DMS114 treated with DMSO at 0.1 percent for 48 hours (cell line): ENCODE results near the gene NLGN1.

Experiments used
- DNase-seq: peaks from one replicate; lab custom pipeline; 2025; ENCODE audit not compliant: unreplicated experiment; lab: John Stamatoyannopoulos, UW

Gene NLGN1

DNA sequence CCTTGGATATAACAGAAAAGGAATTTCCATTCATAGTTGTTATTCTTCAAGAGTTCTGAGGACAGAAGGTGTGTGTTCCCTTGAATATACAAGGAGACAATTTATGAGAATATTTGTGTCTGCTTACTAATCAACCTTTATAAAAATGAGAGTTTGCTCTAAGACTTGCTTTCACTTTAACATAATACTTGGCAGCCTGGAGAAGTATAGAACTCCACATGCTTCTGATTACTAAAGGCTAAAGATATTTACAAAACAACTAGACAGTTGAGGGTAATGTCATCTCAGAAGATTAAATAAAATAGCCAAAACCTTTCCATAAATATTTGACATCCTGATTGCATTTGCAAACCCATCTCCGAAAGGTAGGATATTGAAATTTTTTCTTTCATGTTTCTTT is 734.5 kb downstream of the NLGN1 start:
- no peak for DNase-seq

DNA sequence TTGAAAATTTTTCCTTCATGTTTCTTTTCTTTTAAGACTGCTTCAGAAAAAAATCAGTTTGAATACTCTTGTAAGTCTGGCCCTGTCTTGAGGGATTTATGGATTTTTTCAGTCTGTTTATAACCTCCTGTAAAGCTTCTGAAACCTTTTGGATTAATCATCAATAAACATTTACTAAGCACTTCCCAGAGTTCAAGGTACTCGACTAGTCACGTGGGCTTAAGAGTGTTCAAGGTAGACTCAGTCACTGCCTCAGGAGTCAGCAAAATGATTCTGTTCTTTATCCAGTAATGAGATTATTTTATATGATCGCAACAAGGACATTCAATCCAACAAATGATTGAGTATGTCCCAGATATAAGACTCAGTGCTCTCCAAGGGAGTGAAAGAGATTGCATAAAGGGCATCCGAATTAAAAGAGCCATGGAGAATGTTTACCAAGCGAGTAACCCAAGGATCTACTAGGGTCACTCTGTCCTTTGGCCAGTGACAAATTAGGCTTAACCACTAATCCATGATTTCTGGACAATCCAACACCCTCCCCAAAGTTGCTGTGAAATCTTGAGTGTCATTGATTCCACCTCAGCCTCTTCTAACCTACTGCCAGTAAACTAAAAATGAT is 735.0 kb downstream of the NLGN1 start:
- DNase-seq, result no peak

DNA sequence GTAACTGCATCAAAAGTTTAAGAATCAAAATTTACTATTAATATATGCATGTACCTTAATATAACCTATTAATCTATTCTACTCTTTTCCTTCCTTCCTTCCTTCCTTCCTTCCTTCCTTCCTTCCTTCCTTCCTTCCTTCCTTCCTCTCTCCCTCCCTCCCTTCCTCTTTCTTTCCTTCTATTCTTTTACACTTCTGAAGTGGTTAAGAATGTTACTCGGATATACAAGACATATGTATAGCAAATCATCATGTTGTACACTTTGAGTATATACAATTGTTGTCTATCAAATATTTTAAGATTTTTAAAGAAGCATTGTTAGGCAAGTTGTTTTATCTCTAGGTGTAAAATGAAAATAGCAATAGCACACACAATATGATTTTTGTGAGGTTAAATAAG is 748.5 kb downstream of the NLGN1 start:
- no peak for DNase-seq

DNA sequence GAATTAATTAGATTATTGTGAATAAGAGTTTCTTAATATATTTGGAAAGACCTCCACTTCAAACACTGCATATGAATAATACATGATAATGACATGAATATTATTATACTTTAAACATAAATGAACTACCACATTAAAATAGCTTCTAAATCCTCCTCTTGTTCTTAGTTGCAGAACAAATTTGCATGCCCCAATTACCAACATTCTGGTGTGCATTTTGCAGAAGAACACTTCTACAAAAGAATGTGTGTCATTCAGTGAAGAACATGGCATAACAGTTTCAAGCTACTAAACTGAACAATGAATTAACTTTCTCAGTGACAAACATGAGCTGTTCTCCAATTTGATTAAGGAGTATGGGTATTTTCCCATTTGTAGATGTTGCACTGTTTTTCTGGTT is 750.3 kb downstream of the NLGN1 start:
- DNase-seq, result no peak

DNA sequence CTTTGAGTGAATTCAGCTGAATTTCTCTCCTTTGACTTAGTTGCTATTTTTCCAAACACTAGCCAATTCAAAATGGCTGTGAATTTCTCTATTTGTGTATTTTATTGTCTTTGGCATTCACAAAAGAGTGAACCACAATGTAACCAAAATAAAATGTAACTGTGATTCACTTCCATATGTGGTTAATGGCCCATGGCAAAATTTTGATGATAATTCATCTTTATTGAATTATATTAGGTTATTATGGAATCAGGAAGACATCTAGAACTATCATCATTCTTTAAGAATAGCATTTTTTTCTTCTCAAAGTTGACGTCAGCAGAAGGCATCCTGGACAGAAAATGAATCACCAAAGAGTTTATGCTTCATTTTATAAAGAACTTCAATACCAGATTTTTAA is 756.3 kb downstream of the NLGN1 start:
- no peak for DNase-seq

DNA sequence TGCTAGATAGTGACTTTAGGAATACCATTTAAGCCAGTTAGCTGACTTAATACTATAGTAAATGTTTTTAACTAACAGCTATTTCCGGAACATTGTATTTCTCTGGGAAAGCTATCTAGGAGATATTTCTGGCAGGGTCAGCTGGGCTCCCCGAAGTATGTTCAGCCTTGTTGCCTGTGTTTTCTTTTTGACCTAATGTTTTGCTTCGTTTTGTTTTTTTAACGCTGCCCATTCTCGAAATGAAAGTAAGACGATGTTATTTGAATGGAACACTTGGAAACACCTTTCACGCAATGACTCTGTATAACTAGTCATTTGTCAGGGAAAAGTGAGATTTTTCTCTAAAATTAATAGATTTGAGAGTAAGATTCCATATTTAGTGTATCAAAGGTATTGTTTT is 758.7 kb downstream of the NLGN1 start:
- no peak for DNase-seq

DNA sequence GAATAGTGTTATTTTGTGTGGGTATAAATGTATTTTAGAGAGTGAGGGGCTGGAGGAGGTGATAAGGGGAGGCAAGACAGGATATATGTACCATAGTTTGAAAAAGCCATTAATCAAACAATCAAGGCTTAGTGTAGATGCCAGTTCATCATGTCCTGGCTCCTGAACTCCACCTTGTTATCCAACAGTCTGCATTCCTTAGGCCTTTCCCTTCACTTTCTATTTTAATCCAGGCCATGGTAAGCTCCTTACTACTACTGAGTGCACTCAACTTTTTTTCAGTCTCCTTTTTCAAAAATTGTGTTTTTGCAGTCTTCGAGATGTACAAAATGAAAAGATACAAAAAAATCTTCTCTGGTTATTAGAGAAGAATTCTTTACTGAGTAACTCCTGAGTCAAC is 761.1 kb downstream of the NLGN1 start:
- no peak for DNase-seq

DNA sequence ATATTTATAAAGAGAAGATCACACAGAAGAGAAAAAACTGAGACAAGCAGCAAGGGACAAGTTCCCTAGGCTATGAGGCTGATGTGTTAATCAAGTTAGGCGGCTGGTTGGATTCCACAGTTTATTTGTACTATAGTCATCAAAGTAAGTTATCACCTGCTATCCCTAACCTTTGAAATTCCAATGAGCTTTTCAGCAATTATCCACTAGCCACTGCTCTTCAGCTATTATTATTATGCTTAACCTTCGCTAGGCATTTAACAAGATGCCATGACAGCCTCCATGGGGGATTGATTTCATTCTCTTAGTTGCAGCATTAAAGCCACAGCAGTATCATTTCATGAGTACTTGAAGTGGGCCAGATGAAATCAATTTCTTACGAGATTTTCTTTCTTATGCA is 762.1 kb downstream of the NLGN1 start:
- no peak for DNase-seq

DNA sequence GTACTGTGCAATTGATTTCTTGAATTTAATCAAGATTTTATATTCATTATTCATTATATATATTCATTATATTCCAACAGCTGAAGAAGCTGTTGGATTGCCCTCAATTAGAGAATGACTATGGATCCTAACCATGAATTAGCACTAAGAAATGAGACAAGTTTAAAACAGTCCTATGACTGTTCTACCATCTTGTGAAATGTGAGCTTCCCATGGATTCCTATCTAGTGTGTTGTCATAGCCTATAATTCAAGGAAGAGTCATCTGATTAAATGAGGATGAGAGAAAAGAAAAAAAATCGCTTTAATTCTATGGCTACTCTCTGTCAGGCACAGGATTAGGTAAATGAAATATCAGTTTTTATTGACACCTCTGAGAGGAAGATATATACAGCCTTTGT is 765.0 kb downstream of the NLGN1 start:
- no peak for DNase-seq

DNA sequence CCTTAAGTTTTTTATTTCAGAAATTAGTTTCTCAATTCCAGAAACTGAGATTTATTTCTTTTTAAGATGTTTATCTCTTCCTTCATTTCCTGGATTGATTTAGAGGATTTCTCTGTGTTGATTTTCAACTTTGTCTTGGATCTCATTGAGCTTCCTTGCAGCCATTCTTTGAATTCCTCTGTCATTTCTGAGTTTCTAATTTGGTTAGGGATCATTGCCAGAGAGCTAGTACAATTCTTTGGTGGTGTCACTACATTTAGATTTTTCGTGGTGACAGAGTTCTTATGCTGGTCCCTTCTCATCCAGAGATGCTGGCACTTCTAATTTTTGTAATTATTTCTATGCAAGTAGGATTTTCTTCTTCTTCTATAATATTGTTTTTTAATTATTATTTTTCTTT is 770.5 kb downstream of the NLGN1 start:
- DNase-seq, result no peak

DNA sequence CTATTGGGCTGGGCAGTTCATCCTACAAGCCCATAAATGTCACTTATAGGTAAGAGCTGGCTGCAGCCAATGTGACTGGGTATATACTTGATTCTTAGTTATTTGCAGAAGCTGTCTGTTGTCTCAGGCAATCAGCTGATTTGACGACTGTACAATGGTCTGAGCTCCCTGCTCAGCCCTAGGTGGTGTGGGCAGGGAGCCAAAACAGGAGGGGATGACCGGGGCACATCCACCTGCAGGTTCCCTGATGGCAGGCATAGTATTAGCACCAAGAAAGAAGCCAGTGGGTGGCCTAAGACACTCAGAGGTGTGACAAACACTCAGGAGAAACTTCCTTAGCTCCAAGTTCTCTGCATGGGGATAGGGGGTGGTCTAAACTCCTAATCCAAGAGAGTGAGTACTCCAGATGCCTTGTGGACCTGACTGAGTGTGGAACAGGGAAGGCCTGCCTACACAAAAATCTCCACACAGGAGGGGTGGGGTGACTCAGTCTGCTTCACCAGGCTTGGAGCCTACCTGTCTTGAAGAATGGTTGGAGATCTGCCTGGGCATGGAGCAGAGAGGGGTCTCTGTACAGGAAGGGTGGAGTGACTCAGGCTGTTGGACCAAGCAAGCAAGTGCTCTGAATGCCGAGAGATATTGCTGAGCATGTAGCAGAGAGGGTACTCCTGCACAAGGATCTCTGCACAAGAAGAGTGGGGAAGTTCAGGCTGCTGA is 771.2 kb downstream of the NLGN1 start:
- DNase-seq, result no peak

DNA sequence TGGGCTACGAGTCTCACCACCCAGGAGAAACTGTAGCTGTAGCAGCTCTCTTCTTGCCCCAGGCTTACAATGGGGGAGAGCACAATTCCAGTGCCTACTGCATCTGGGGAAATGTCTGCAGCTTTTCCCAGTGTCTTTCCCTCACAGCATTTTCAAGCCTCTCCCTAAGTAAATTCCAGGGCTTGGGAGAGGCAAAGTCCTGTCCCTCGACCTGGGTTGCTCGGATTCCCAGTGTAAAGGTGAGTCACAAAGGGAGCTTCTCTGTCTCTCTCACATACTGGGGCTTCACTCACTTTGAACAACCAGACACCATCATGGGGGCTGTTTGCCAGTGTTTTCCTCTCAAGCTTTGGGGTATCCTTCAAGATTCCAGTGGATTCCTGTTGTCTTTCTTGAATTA is 772.2 kb downstream of the NLGN1 start:
- no peak for DNase-seq

DNA sequence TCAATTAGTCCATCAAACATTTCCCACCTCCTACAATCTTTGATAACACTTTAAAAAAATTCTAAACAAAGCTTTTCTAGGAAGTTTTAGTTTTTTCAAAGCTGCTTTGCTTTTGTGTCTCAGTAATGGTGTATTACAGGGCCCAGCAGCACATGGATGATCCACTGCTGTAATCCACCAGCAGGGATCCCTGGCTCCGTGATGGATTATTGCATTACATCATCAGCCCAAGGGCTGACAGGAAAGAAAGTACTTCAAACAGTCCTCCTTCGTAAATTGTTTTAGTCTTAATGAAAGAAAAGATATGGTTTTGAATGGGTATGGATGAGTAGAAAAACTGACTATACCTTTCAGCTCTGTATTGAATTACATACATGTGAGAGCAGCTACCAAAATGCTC is 772.7 kb downstream of the NLGN1 start:
- no peak for DNase-seq

DNA sequence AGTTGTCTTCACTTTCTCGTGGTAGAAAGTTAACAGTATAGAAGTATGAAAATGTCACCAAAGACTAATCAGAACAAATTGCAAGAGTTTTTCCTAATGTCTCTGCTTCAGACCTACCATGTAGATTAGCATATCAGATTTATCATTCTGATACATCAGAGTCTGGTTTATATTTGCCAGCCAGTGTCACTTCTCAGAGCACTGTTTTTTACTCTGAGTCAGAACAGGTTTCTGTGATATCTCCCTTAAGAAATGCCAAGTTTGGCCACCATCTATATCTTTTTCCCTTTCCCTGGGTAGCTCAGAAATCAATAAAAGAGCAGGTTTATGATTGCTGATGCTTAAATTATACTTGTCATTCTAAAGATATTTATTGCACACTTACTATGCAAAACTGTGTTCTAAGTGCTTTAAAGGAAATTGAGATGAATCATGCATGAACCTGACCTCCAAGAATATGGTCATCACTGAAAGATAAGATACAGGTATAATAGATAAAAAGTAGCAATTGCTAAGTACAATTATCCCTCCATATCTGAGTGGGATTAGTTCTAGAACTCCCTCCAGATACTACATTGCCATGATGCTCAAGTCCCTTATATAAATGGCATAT is 788.9 kb downstream of the NLGN1 start:
- no peak for DNase-seq

DNA sequence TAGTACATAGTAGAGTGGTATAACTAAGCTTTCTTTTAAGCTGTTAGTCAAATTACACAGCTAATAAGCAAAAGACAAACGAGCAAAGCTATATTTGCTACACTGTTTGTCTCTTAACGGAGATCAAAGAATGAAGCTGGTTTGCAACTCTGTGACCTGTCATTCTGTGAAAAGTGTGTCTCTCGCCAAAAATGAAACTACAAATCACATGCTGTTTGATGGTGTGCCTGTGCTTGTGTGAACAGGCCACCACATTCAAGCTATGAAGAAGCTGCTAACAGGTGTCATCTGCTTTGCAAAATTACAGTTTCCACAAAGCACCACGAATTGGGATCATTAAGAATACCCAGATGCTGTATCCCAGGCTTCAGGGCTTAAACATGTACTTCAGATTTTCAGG is 793.8 kb downstream of the NLGN1 start:
- no peak for DNase-seq

DNA sequence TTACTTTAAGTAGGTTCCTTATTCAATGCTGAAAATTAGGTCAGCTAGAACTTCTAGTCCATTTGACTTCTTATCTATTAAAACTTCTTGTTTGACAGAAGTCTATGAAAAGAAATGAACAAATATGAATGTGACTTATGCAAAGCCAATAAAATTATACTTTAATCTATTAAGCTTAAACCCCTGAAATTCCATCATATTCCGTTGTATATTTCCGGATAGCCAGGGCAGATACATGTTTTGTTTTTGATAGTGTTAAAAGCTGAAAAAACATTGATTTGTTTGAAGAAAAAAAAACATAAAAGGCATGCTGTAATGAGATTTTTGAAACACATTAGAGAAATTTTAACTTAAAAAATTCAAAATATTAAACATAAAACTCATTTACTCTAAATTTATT is 794.4 kb downstream of the NLGN1 start:
- DNase-seq, result no peak

DNA sequence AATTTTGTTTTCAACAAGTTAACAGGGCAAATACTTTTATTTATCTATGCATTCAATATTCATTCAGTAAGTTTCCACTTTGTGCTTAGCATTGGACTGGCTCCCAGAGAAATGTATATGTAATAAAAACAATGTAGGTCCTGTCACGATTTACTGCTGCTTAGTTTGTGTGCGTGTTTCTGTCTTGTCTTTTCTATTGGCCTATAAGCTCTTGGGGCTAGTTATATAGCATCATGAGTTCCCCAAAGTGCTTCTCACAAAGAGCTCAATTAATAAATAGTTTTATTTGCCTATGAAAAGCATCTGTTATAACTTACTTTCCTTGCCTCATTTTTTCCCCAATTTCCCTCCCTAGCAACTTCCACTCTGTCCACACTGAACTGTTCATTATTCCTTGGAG is 794.9 kb downstream of the NLGN1 start:
- no peak for DNase-seq

DNA sequence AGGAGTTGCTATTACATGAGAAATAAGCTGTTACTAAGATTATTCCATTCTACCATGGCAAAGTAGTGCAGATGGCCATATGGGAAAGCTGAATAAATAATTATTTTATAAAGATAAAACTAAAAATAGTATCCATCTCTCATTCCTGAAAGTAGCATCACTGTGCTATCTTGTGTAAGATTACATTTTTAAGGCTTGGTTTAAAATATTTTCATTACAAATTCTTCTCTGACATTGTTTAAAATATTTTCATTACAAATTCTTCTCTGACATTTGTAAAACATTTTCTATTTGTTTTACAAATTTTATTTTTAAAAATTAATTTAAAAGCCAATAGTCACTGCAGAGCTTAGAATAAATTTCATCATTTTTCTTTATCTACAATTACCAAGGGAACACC is 796.1 kb downstream of the NLGN1 start:
- DNase-seq, result no peak

DNA sequence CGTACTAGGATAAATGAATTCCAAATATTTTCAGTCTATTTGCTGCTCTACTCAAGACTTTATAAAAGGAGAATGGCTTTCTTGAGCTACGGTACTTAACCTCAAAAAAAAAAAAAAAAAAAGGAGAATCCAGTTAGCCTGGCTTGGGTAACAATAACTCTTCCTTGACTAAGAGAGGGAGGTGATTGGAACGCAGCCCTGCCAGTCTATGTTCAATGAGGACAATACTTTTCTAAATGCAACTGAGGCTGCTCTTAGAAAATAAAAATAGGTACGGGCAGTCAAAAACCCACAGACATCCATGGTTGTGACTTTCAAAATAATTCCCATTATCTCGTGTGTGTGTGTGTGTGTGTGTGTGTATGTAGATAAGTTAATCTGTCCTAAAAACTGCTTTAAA is 799.9 kb downstream of the NLGN1 start:
- no peak for DNase-seq

DNA sequence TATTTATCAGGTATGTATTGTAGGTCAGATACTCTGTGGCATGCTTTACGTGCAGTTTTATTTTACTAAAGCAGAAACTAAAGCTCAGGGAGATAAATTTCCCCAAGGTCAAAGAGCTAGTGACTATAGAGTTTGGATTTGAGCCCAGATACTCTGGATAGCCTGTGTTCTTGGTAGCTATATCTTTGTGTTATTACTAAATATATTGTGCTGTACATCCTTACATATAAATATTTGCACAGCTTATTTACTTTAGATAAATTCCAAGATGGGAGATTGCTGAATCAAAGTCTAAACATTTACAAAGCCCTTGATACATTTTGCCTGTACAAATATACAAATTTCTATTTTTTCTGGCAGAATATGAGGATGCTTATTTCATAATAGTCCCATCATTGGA is 800.7 kb downstream of the NLGN1 start:
- DNase-seq, result no peak

DNA sequence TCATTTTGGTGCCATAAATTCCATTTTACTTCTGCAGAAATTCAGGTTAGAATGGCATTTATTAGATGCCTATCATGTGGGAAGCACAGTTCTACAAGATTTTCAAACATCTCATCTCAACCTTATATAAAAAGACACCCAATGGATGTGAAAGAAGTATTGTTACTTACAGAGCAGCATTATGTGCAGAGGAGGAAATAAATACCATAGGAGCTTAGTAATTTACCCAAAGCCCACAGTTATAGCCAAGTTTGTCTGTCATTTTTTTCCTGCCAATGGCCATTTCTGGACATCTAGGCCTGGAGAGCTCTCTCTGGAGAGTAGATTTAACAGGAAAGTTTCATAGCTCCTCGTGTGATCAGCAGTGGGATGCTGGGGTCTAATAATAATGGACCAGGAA is 802.2 kb downstream of the NLGN1 start:
- no peak for DNase-seq

DNA sequence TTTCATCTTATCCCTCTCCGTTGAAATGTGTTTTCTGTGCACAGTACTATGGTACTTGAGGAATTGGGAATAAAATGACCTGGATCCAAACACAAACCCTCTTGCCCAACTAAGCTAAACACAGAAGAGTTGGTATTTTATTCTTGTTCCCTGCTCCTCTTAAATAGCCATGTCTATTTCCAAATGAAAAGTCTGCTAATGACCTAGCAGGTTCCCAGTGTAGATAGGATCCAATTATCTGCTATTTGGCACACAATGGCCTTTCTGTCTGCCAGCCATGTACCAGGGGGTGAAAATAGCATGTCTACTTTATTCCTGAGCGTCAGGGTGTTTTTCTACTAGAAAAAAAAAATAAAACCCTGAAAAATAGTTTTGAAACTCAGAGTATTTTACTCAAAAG is 804.6 kb downstream of the NLGN1 start:
- no peak for DNase-seq

DNA sequence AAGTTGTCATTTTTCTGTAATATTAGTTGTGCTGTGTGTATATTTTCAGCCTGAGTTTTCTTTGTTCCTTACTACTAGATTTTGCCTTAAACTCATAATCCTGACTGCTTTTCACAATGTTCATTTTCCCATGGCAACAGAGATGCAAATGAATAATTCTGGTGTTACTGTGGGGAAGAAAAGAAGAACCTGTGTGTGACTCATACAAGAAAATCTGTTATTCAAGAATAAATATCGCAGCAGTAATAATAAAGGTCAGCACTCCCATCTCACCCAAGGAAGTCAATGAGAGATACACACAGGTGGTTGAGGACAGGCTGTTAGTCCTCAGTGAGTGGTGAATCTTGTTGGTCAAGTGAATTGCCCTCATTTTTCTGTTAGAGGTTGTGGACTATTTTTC is 805.0 kb downstream of the NLGN1 start:
- no peak for DNase-seq
